Muscle of leg (tissue), 11 donors: ENCODE results near the gene RALGDS. TPM values are rescaled to one million over a fixed set of nuclear protein-coding genes. Genes with fewer than 3 reads are reported as not detected.
A peak's percentile ranks its signal among the peaks of the same experiment; 100 is the strongest.

Experiments used
- DNase-seq: peaks from one replicate; pipeline ENCODE4 v3.0.0; 2013
- H3K27ac ChIP-seq: one replicate; pipeline ENCODE4 v1.5.1; 2013; ENCODE audit warnings: mild to moderate bottlenecking, low read length, control low read depth
- H3K27me3 ChIP-seq: one replicate; pipeline ENCODE4 v1.6.1; 2013; ENCODE audit warnings: low read length; ENCODE audit not compliant: control insufficient read depth, insufficient read depth
- H3K36me3 ChIP-seq: one replicate; pipeline ENCODE4 v1.6.1; 2013; ENCODE audit warnings: low read length; ENCODE audit not compliant: control insufficient read depth, insufficient read depth
- H3K4me1 ChIP-seq: one replicate; pipeline ENCODE4 v1.6.1; 2013; ENCODE audit warnings: low read length; ENCODE audit not compliant: control insufficient read depth, insufficient read depth
- H3K4me3 ChIP-seq: one replicate; pipeline ENCODE4 v1.5.1; 2013; ENCODE audit warnings: low read length, control low read depth
- H3K9me3 ChIP-seq: replicated peaks from 2 replicates; pipeline ENCODE4 v1.6.1; 2013; ENCODE audit warnings: low read depth, low read length; ENCODE audit not compliant: control insufficient read depth
- WGBS: methylation state at CpG from one replicate; pipeline ENCODE4 v1.1.5; 2013; ENCODE audit warnings: missing lambda C conversion rate; ENCODE audit not compliant: insufficient coverage; 5-methylcytosine and 5-hydroxymethylcytosine counted together
- polyA plus RNA-seq, 8 donors: library from polyadenylated mRNA; unstranded; fragments of 120-200 nt; gene quantifications; one replicate each; pipeline versions ENCODE4 v1.2.1 to v1.2.3, GENCODE V29; 2013; ENCODE audit warnings: inconsistent platforms in 1 of 8, low replicate concordance in 1 of 8; ENCODE audit not compliant: insufficient read length in 8 of 8, insufficient read depth in 1 of 8
- total RNA-seq: library from RNA; stranded (reverse); fragments of 120-200 nt; gene quantifications from one replicate; pipeline ENCODE4 v1.2.4, GENCODE V29; 2013

Gene RALGDS
- total and polyA plus RNA-seq, 9 donors: 42.5 to 53.2 (median 49.0) TPM

DNA sequence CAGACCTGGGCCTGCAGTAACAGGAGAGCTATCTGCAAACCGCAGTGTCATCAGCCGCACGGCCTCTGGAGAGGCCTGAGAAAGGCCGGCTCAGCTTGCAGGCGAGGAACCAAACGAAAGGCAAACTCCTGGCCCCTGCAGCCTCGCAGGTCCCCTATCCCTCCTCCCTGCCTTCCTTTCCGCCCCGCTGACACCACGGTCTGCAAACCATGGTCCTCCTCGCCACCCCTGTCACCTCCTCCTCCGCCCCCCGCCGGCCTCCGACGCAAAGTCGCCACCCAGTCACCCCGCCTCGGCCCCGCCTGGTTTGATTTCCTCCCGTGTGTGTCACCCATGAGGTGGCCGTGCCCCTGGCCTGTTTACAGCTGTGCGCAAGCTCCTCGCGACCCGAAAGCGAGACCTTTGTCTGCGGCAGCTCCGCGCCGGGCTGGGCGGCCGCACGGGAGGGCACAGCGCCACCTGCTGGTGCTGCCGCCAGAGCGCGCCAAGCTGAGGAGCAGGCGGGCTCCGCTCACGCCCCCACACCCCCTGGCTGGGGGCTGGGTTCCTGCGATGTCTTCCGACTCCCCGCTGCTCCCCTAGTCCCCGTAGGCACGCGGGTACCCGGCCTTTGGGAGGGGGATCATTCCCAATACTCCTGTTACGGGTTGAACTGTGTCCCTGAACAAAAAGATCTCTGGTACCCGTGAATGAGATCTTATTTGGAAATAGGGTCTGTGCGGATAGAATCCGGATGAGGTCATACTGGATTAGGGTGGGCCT is 23.3 kb upstream of the RALGDS start:
- DNase-seq: peak; percentile 81
- Histone ChIP-seq H3K4me1 (peaks cover 53% of the 10 kb centered on the region), H3K4me3 (peak overlapping the region; percentile 46), H3K36me3 (no peaks in the 10 kb centered on the region), H3K27ac (peak overlapping the region; percentile 20), H3K27me3 (no peaks in the 10 kb centered on the region), H3K9me3 (no peaks in the 10 kb centered on the region)
- WGBS: 3% methylated on average over 45 of the region's 52 CpGs

GRCh38 chr9:133143639-133144141 is 22.6 kb upstream of the RALGDS start:
- 26% methylated on average over 3 of the region's 13 CpGs for WGBS
- Histone ChIP-seq H3K27me3 (no peaks in the 10 kb centered on the region), H3K9me3 (no peaks in the 10 kb centered on the region), H3K4me3 (no peak overlapping the region), H3K4me1 (peaks cover 56% of the 10 kb centered on the region), H3K27ac (peak overlapping the region; percentile 20), H3K36me3 (no peaks in the 10 kb centered on the region)
- DNase-seq: no peak

DNA sequence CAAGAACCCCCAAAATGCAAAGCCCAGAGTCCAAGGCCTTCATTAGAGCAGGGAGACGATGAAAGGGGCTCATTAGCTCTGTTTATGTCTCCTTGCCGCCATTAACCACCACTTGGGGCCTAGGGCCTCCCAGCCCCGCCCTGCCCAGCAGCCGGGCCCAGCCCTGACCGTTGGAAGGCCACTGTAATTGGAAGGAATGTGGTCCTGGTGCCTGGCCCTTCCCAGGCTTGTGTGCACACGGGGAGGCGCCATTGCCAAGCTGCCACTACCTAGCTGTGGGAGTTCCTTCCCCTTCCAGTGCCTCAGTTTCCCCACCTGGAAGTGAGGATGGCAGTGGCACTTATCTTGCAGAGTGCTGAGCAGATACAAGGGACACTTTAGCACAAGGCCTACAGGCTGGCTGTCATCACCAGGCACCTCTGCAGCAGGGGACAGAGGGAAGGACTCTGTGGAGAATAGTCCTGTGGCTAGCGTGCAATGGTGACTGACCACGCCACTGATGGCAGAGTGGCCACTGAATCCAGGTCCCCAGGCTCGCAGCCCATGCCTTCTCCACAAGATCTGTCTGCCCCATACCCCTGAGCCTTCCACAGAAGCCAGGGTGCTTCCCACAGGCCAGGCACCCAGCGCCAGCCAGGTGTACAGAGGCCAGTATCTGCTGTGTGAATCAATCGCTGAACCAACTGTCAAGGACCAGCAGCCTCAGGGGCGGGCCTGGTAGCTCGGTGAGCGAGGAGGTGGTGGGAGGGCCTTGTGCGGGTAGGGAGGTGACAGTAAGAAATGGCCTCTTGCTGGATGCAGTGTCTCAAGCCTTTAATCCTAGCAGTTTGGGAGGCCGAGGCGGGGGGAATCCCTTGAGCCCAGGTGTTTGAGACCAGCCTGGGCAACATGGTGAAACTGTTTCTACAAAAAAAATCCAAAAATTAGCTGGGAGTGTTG is 21.9 kb upstream of the RALGDS start:
- no peak for DNase-seq
- no peaks in the 10 kb centered on the region for H3K9me3 ChIP-seq
- no peaks in the 10 kb centered on the region for H3K36me3 ChIP-seq
- WGBS: 65% methylated on average over 13 of the region's 18 CpGs
- no peaks in the 10 kb centered on the region for H3K27me3 ChIP-seq
- H3K27ac ChIP-seq: no peak overlapping the region
- H3K4me1 ChIP-seq: peaks cover 53% of the 10 kb centered on the region
- H3K4me3 ChIP-seq: no peak overlapping the region

DNA sequence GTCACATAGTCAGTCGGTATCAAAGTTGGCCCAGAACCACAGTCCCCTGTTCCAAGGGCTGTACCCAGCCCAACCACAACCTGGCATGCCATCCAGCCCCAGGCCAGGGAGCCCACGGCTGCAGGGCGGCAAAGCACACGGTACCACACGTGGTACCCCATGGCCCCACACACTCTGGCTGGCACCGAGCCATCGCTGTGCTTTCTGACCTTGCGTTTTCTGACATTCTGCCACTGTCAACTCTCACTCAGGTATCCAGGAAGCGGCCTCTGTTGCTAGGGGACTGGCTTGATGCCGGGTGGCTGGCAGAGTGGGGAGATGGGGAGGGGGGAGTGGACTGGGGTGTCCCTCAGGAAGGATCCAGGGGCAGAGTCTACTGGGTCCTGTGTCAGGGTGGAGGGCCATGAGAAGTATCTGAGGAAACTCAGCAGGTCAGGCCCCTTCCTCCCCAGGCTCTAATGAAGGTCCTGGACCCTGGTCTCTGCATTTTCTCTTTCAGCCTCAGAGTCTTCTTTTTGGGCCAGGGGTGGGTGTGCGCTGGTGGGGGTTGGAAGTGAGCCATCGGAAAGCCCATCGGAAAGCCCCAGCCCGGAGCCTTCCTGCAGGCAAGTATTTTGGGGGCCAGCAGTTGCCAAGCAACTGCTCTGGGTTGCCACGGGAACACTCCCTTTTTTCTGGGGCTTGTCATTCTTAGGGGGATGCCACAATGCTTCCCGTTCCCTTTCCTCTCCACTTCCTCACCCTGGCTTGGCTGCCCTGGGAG is 21.0 kb upstream of the RALGDS start:
- WGBS: 83% methylated on average over 9 of the region's 16 CpGs
- no peaks in the 10 kb centered on the region for H3K27me3 ChIP-seq
- peak overlapping the region; percentile 13 for H3K27ac ChIP-seq
- H3K4me3 ChIP-seq: no peak overlapping the region
- DNase-seq: no peak
- no peaks in the 10 kb centered on the region for H3K36me3 ChIP-seq
- no peaks in the 10 kb centered on the region for H3K9me3 ChIP-seq
- H3K4me1 ChIP-seq: peaks cover 50% of the 10 kb centered on the region

- Histone ChIP-seq H3K4me1 (peaks cover 54% of the 10 kb centered on the region), H3K9me3 (no peaks in the 10 kb centered on the region), H3K4me3 (no peak overlapping the region), H3K27ac (no peak overlapping the region), H3K36me3 (no peaks in the 10 kb centered on the region), H3K27me3 (no peaks in the 10 kb centered on the region)
- no peak for DNase-seq
- 97% methylated on average over 5 of the region's 14 CpGs for WGBS
These were observed 19.6 kb upstream of the RALGDS start for GRCh38 chr9:133140606-133141005.

DNA sequence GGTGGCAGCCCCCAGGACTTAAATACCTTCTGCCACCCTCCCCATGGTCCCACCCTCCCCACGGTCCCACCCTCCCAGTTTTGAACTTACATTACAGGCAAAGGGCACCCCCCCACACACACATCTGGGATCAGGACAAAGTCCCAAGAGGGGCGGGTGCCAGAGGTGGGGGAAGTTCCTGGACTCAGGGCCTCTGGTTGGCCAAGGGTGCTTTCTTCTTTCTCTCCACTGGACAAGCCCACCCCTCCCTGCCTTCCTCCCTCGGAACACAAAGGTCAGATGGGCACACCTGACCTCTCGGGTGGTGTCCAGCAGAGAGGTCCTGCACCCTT is 19.1 kb upstream of the RALGDS start:
- no peaks in the 10 kb centered on the region for H3K27me3 ChIP-seq
- H3K4me3 ChIP-seq: no peak overlapping the region
- H3K36me3 ChIP-seq: no peaks in the 10 kb centered on the region
- no peak overlapping the region for H3K27ac ChIP-seq
- no peaks in the 10 kb centered on the region for H3K9me3 ChIP-seq
- no peak for DNase-seq
- 90% methylated on average over 2 of the region's 4 CpGs for WGBS
- H3K4me1 ChIP-seq: peaks cover 58% of the 10 kb centered on the region

- peaks cover 58% of the 10 kb centered on the region for H3K4me1 ChIP-seq
These were observed 18.5 kb upstream of the RALGDS start for GRCh38 chr9:133139246-133140173.

DNA sequence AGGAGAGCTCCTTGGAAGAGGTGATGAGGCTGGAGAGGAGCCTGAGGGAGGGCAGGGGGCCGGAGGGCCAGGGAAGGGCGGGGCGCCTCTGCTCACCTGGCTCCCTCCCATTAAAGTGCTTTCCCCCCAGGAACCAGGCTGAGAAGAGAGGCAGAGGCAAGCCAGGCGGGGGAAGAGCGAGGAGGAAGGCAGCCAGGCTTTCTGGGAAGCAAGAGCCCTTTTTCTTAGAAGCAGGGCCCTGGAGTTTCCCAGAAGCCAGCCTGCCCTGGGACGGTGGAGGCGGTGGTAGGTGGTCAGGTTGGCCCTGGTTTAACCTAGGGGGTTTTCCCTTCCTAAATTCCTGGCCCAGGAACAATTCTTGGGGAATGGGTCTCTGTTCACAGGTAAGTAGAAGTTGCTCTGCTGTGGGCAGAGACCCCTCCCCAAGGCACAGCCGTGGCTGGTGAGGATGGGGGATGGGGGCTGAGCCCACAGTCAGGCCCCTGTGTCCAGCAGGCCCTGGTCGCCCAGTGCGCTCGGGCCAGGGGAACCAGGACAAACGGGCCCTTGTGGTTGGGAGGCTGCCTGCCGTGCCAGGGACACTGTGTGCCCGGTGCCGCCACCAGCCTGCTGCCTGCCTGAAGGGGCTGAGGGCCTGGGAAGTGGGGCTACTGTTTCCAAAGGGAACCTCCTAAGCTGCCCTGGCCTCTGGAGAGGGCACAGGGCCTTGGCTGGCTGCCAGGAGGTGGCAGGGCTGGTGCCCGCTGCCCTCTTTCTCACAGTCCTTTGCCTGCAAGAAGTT is 16.6 kb upstream of the RALGDS start:
- DNase-seq: no peak
- H3K4me3 ChIP-seq: no peak overlapping the region
- H3K27ac ChIP-seq: peak overlapping the region; percentile 3
- no peaks in the 10 kb centered on the region for H3K36me3 ChIP-seq
- peaks cover 63% of the 10 kb centered on the region for H3K4me1 ChIP-seq
- 76% methylated on average over 11 of the region's 16 CpGs for WGBS
- no peaks in the 10 kb centered on the region for H3K27me3 ChIP-seq
- no peaks in the 10 kb centered on the region for H3K9me3 ChIP-seq

More at GRCh38 chr9:133139246-133140173, 18.5 kb upstream of the RALGDS start:
- WGBS: 90% methylated on average over 8 of the region's 24 CpGs
- H3K27ac ChIP-seq: no peak overlapping the region
- no peak for DNase-seq
- H3K27me3 ChIP-seq: no peaks in the 10 kb centered on the region
- no peak overlapping the region for H3K4me3 ChIP-seq
- H3K9me3 ChIP-seq: no peaks in the 10 kb centered on the region
- no peaks in the 10 kb centered on the region for H3K36me3 ChIP-seq
